Measurements from ENCODE around the gene CFAP20DC. TPM values are rescaled to one million over a fixed set of nuclear protein-coding genes. Genes with fewer than 3 reads are reported as not detected.

CFAP20DC gene
- total RNA-seq, 1 experiment from 2014 or later, result 2.9 TPM

DNA sequence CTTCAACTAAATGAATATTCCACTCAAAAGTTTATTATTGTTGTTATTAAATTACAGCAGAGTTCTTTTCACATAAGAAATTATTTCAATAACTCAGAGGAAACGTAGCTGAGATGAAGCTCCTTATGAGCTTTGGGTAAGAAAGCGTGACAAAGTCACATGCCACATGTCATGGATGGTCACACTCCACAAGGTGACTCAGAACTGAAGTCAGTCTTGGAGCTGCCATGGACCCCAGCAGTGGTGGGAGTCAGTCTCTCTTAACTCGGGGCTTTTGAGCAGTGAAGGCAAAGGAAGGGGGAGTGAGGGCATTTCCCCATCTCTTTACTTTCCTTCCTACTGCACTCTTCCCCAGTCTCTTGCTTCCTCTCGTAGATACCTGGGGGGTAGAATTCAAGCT lies 295.8 kb downstream of the CFAP20DC start:
- BruUV-seq (replicated peaks), result no TSS peak

More for the DNA sequence above, 295.8 kb downstream of the CFAP20DC start:
- ATAC-seq (no peak), DNase-seq (ENCODE audit: low read depth, low spot score) (no peak)
- H3K79me2 ChIP-seq (ENCODE audit: insufficient read depth, low read length), result no peaks in the 10 kb centered on the region
- H3K4me1 ChIP-seq (ENCODE audit: control insufficient read depth in 1 of 2, insufficient read depth in 2 of 2, low read length in 2 of 2), result no peaks in the 10 kb centered on the region
- TF ChIP-seq TCF7L2 (IDR thresholded peaks at IDR 0.05; ENCODE audit: borderline replicate concordance, extremely low read depth, insufficient read depth, insufficient read length) (no peak), YY1 (IDR thresholded peaks at IDR 0.05; ENCODE audit: extremely low read depth, insufficient replicate concordance, low read depth, low read length) (no peak), ZFX (IDR thresholded peaks at IDR 0.05) (no peak), CTCF (IDR thresholded peaks at IDR 0.05 in 2 of 3, conservative IDR thresholded peaks at IDR 0.05 in 1 of 3; ENCODE audit: borderline replicate concordance in 1 of 3, insufficient read depth in 1 of 3, low read depth in 2 of 3, low read length in 2 of 3) (no peak), EZH2 (IDR thresholded peaks at IDR 0.05) (no peak), RAD21 (IDR thresholded peaks at IDR 0.05; ENCODE audit: low read depth) (no peak), EZH2phosphoT487 (IDR thresholded peaks at IDR 0.05; ENCODE audit: borderline replicate concordance) (no peak), MAX (IDR thresholded peaks at IDR 0.05) (no peak), EGR1 (IDR thresholded peaks at IDR 0.05; ENCODE audit: low read depth) (no peak), POLR2AphosphoS5 (IDR thresholded peaks at IDR 0.05; ENCODE audit: low read depth, low read length) (no peak)
- TF ChIP-seq, protein P1, sequence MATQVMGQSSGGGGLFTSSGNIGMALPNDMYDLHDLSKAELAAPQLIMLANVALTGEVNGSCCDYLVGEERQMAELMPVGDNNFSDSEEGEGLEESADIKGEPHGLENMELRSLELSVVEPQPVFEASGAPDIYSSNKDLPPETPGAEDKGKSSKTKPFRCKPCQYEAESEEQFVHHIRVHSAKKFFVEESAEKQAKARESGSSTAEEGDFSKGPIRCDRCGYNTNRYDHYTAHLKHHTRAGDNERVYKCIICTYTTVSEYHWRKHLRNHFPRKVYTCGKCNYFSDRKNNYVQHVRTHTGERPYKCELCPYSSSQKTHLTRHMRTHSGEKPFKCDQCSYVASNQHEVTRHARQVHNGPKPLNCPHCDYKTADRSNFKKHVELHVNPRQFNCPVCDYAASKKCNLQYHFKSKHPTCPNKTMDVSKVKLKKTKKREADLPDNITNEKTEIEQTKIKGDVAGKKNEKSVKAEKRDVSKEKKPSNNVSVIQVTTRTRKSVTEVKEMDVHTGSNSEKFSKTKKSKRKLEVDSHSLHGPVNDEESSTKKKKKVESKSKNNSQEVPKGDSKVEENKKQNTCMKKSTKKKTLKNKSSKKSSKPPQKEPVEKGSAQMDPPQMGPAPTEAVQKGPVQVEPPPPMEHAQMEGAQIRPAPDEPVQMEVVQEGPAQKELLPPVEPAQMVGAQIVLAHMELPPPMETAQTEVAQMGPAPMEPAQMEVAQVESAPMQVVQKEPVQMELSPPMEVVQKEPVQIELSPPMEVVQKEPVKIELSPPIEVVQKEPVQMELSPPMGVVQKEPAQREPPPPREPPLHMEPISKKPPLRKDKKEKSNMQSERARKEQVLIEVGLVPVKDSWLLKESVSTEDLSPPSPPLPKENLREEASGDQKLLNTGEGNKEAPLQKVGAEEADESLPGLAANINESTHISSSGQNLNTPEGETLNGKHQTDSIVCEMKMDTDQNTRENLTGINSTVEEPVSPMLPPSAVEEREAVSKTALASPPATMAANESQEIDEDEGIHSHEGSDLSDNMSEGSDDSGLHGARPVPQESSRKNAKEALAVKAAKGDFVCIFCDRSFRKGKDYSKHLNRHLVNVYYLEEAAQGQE (IDR thresholded peaks at IDR 0.05; ENCODE audit: low read depth), result no peak
- no peak overlapping the region for H3K9ac ChIP-seq (ENCODE audit: low read length)
- no peak overlapping the region for H3K4me3 ChIP-seq (replicated peaks in 1 of 2; ENCODE audit: low read depth in 1 of 2, low read length in 2 of 2)
- CTCF ChIA-PET, result no interaction called here
- H4K20me1 ChIP-seq (ENCODE audit: insufficient read depth), result no peaks in the 10 kb centered on the region
- H3K36me3 ChIP-seq (ENCODE audit: control insufficient read depth in 1 of 2, insufficient read depth in 2 of 2, low read length in 2 of 2), result no peaks in the 10 kb centered on the region
- H3K27me3 ChIP-seq (ENCODE audit: insufficient read depth, low read length), result no peaks in the 10 kb centered on the region
- H2AFZ ChIP-seq (ENCODE audit: low read depth, low read length, poor library complexity, severe bottlenecking), result no peak overlapping the region
- RAD21 ChIA-PET (ENCODE audit: low non-redundant PET in 1 of 2, low total read pairs in 2 of 2, uncharacterized antibody in 2 of 2, unreplicated experiment in 2 of 2), result no interaction called here
- POLR2A ChIA-PET, result no interaction called here
- intact Hi-C loops (cut with micrococcal nuclease), result no loop called here
- H3K4me2 ChIP-seq (ENCODE audit: low read length), result no peak overlapping the region
- no peaks in the 10 kb centered on the region for H3K9me3 ChIP-seq (ENCODE audit: control insufficient read depth in 1 of 2, insufficient read depth in 1 of 2, low read depth in 1 of 2, low read length in 2 of 2)
- H3K9me2 ChIP-seq (ENCODE audit: insufficient read depth), result no peaks in the 10 kb centered on the region
- no peak overlapping the region for H3K27ac ChIP-seq (ENCODE audit: low read depth, low read length)

Measured in HCT116 (cell line).